Measurements from ENCODE around the gene LRPAP1.
"Not testable (repeated sequence)": the region's sequence is repeated elsewhere in the genome, so short reads cannot be mapped to it uniquely, and the experiment has no call there.

The LRPAP1 gene

DNA sequence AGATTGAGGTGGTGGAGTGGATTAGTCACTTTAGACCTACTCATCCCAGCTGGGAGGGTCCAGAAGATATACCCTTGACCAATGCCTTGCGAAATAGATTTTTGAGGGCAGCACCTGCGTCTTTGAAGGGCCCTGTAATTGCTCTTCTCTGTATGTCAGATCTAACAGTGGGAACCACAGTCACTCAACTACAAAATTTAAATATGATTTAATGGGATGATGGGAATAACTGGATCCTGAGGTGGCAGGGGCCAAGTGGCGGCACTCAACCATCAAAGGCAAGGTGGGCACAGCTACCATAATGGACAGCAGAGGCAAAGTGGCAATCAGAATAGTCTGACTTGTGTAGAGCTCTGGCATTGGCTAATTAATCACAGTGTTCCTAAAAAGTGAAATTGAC is 76.6 kb downstream of the LRPAP1 start:
- not testable (repeated sequence) for DNase-seq
